NCI-H2227 treated with DMSO at 0.1 percent for 48 hours (cell line): ENCODE measurements around the gene HHAT.

Experiments used
- DNase-seq: peaks from one replicate; lab custom pipeline; 2025; lab: John Stamatoyannopoulos, UW

The HHAT gene

DNA sequence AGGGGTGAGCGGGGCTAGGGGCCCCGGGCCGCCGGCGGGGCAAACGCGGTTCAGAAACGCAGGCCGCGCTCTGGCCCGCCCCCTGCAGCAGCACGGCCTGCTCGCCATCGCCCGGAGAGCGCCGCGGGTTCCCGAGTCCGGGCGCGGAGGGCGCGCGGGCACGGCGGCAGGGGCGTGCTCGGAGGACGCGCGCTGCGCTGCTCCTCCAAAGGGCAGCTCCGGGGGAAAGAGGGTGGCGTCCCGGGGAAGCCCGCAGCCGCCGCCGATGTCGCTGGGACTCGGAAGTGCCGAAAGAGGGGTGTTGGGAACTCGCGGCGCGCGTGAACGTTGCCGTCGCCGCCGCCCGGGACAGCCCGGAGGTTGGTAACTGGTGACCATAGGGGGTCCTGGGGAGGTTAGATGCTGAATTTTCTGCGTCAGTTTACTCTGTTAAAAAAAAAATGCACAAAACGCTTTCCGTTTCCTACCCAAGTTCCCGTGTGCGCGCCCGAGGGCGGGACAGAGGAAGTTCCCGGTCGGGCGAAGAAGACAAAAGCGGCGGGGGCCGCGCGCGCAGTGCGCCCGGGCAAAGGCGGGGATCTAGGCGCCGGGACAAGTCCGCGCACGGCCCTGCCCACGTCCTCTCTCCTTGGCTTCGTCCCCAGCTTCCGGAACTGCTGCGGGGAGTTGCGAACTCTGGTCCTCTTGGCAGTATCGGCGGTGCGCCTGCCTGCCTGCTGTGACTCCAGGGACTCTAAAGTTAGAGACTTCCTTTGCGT, at the start of gene HHAT:
Gene HHAT, plus strand, starts transcription at position 157 of the 758 bp plus-strand sequence. CDS start 20,074 bp downstream, outside the sequence.
- peak; percentile 82 for DNase-seq

DNA sequence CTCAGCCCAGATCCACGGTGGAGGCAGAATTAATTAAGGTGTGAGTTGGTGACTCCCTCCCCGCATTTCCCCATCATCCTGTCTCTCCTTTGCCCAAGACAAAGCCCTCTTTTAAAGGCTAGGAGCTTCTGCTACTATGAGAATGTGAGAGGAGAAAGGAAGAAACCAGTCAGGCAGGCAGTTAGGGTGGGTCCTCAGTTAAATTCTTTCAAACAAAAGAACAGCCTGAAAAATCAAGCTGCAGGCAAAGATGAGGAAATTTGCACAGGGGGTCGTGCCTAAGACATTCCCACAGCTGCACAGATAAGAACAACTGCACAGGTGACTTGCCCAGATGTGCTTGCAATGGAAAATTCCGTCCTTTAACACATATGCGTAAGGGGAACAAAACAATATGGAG, 48.5 kb upstream of the HHAT start:
- no peak for DNase-seq

DNA sequence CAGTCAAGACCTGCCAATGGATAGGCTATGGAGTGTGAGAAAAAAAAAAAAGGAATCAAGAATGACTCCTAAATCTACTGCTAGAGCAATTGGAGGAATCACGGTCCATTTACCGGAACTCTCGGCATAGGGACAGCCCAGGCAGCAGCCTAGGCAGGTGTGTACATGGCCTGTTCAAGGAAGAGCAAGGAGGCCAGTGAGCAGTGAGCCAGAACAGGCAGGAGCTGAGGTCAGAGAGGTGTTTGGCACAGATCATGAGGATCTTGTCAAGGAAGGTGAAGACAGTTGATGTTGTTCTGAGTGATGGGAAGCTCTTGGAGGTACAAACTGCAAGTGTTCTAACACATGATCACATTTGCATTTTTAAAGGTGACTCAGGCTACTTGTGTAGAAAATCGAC, 40.6 kb upstream of the HHAT start:
- no peak for DNase-seq

DNA sequence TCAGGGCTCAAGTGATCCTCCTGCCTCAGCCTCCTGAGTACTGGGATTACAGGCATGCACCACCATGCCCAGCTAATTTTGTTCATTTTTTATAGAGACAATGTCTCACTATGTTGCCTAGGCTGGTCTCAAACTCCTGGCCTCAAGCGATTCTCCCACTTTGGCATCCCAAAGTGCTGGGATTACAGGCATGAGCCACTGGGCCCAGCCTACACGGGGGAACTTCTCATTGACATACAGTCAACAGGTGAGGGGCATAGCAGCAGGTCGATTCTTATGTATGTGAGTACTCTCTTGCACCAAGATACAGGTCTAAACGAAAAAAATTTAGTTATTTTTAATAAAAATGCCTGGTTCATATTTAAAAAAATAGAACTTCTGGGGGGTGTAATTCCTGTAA, 39.5 kb upstream of the HHAT start:
- DNase-seq = no peak

DNA sequence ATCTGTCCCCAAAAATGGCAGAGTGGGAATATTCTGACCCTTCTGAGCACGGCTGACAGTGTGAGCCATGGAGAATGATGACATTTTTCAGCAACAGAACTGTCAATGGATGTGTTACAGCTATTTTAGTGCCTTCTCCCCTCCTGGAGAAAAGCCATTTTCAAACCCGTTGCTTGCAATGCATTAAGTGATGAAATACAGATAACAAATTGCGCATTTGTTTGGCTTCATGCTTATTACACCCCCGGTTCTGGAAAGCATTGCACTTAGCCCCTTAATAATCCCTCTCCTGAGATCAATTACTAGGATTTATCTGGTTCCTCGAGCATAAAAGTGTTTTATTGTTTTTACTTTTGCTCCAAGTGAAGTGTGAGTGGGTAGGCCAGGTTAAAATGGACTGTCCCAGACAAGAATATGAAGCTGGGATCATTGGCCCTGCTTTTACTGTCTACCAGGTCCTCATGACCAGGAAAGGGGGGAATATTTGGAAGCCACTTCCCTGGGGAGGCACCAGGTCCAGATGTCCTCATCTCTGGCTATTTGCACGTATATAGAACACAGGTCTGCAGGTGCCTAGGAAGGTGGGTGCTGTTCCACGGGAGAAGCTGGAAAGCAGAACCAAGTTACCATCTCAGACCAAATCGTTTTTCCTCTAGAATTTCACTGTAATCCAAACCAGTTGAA, 37.5 kb upstream of the HHAT start:
- DNase-seq = no peak

DNA sequence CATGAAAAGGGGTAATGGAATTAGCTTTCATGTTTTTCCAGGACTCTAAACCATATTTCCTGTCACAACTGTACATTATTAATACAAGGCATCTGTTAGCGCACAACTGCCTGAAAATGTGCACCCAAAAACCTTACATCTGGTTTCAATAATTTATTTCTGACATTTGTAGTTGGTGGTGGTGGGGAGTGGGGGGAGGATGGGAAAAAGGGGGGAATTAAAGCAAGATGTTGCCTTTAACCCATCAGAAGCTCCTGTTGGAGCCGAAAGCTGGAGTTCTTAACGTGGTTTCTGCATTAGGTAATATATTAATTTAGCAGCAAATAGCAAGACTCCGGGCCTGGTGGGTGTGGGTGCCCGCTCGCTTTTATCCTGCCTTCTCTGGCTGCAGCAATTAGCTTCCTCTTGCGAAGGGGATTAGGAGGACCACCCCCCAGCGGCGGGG, 36.9 kb upstream of the HHAT start:
- DNase-seq = peak; percentile 22

DNA sequence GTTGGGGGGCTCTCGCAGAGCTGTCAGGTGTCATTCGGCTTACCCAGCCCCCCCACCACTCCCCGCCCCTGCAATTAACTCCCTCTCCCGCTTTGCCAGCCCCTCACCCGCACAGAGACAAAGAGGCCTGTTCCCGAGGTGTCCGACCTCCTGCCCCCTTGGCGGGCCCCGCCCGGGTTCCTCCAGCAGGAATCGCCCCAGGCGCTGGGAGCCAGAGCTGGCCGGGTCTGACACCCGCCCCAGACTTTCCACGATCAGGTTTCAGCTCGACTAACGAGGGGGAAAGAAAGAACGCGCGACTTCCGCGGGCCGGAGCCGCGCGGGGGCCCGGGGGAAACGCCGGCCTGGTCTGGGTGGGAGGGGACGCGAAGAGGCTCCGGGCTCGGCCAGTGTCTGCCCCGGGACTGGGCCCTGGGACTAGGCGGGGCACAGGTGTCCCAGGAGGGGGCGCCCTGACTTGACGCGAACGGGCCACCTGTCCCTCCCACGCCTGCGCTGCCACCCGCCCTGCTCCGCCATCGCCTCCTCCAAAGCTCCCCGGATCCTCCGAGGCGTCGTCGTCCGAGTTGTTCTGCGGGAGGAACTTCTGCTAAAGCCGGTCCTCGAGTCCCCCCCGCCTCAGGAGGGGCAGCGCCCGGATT, 36.4 kb upstream of the HHAT start:
- peak; percentile 34 for DNase-seq

DNA sequence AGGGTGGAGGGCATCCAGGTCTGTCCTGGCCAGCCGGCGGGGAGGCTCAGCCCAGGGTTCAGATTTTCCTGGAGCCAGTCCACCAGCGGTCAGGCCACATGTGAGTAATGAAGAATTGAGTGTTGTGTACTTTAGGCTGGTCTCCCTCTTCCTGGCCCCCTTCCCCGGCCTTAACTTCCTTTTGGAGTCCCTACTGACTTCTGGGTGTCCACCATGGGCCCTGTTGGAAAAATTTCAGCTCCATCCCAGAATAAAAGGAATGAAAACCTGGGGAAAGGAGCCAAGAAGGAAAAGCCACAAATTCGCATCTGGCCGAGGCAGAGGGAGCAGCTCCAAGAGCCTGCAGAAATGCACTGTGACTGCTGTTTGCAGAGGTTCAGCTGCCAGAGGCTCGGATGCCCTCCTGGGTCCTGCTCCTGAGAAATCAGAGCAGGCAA, 35.5 kb upstream of the HHAT start:
- DNase-seq = no peak

DNA sequence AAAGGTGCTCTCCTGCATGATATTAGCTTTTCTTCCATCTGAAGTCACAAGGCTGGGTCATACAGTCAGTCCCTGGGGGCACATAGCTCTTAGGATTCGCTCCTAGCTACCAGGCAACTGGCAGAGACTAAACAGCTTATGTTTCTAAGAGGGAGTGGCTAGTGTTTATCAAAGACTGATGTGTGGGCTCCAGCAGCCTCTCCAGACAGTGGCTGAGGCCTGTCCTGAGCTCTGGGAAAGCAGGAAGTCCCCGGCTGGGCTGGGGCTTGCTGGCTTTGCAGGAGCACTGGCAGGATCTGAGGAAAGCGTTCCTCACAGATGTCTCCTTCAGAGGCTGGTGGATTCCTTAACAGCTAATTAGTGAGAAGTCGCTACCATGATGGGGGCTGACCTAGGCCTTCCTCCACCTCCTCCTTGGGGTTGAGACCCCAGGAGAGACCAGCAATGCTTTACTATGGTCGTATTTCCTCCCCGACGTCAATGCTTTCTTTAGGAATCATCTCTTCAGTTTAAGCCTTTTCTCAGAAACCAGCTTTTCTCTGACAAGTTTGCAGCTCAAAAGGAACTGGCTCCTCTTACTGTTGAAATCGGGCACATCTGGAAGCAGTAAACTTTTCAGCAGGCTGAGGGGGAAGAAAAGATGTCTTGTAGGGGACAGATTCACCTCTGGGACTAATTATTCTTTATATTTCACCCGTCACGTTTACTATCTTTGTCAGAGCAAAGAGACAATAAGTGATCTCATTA, 33.5 kb upstream of the HHAT start:
- peak; percentile 50 for DNase-seq

DNA sequence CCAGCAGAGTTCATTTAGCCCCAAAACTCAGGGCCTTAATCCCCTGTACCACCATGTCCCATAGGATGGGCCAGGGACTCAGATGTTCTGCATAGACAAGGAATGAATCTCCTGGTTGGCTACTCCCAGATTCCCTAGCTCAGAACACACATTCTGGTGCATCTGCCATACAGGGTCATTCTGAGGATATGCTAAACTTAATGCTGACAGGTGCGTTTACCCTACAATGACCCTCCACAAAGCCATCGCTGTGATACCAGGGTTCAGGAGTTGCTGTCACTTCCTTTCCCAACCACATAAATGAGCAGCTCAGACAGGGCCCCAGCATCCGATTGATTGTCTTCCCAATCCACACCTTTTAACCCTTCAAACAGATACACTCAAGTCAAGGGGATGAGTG, 32.0 kb upstream of the HHAT start:
- DNase-seq = no peak

DNA sequence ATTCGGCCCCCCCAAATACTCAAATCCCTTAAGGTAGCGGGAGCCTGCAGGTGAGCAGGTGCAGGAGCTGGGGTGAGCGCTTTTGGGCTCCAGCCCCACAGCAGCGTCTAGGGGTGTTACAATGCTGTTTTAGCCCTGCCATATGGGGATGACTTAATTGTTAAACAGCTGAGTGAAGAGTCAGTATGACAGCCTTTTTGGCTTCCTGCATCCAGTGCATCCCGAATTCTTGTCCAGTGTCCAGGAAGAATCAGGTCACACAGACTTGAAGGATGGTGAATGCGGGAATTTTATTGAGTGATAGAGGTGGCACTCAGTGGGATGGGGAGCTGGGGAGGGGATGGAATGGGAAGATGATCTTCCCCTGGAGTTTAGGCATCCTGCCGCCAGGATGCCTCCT, 30.4 kb upstream of the HHAT start:
- DNase-seq = no peak

DNA sequence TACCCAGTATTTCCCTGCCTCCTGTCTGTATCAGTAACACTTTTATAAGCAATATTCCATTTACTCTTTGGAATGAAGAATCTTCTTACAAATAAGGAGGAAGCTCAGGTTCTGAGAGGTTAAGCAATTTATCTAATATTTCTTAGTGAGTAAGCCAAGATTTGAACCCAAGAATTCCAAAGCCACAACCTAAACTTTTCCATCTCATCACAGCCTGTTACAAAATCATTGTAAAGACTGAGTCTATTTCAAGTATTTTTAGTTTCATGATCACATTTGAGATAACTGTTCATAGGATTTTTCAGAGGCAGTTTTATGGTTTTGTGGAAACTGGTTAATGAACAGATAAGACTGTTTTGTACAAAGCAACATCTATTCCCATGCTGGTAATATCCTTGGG, 29.8 kb upstream of the HHAT start:
- no peak for DNase-seq

DNA sequence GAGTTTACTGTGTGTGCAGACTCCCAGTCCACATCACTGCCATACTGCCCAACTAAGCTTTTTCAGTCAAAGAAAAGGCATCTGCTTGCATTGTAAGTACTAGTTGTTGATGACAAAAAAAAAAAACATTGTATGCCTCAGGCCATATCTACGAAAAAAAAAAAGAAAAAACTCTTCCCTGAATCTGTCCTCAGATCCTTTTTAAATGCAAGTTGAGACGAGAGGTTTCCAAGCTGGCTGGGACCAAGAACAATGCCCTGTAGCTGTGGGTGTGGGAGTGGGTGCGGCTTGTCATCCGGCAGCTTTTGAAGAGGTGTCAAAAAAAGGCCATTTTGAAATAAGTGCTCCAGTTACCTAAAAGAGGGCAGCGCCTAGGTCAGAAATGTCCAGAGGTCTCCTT, 29.2 kb upstream of the HHAT start:
- no peak for DNase-seq

DNA sequence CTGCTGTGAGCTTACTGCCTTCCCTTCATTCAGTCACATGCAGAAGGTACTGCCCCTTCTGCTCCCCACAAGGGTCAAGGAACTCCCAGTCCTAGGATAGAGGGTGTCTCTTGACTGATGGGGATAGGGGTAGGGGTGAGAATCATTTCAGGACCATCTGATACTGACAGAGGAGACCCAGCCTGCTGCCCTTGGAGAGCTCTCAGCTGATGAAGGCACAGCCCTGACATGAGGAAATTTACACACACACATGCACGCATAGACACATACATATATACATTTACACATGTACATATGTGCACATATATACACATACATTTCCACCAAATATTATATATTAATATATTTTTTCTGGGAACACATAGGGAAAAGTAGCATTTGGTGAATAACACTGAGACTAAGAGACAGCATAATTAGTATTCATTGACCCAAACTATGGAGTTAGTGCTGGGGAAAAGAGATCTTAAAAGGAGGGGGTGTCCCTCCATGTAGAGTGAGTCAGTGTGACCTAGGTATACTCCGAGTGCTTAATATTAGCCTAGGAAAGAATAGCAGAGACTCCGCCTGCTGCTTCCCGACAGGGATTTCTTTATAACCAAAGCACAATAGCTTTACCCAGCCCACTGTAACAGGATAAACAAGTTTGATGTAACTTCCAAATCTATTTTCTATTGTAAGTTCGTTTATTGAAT, 27.6 kb upstream of the HHAT start:
- no peak for DNase-seq

DNA sequence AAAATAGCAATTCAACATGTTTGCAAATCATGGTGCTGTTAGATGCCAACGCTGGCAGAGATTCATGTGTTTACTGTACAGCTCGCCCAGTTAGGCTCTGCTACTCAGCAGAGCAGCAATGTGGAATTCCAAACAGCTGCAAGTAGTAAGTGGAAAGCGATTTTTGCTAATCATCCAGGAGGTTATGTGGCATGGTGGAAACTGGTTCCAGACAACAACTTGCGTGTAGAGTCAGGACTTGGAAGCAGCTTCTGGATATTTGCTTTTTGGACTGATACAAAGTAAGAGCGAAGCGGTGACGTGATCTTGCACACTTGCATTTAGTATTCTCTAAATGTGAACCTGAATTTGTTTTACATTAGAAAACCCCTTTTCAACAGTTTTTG, 27.1 kb upstream of the HHAT start:
- DNase-seq = no peak

DNA sequence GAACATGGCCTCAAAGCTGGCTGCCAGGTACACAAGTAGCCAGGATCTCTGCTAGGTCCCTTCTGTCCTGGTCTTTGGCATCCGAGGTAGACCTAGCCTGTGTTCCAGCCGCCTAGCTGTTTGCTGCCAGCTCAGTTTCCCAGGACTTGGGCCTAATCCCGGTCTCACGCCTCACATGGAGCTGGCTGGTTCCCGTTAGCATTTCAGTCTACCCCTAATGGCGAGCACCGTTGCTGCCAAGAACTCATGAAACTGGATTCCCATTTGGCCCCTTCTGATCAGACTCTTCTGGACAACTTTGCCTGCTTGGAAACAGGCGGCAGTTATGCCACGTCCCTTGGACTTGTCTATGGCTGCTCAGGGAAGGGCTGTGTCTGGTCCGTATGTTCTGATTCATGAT, 26.2 kb upstream of the HHAT start:
- no peak for DNase-seq

DNA sequence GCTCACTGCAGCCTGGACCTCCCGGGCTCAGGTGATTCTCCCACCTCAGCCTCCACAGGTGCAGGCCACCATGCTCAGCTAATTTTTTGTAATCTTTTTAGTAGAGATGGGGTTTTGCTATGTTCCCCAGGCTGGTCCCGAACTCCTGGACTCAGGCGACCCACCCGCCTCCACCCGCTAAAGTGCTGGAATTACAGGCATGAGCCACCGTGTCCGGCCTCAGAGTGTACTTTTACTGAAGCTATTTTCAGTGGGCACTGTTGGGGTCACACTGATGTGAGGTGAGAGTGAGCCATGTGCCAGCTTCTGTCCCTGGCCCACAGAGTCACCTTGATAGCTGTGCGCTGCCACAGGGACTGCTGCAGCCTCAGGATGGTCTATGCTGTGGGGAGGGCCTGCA, 25.3 kb upstream of the HHAT start:
- no peak for DNase-seq

DNA sequence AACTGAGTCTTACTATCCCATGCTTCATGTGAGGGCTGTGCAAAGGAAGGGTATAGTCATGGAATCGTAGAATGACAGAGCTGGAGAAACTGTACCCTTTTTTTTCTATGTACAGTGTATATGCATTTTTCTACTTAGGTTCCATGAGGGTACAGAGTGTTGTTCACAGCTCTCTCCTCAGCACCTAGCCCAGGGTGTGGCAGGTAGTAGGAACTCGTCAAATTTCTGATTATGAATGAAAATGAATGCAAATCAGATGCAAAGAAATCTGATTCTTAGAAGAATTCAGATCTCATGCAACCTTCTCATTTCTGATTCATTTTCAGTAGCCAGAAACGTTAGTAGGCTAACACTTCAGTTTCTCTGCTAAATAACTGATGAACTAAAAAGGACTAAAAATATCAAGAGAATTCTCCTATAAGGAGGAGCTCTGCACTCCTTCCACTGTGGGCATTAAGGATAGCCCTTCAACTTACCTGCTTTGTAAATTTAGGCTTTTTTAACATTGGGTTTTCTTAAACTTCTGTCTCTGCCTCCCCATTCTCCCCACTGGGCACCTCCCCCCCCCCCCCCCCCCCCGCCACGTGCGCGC, 18.0 kb upstream of the HHAT start:
- no peak for DNase-seq

DNA sequence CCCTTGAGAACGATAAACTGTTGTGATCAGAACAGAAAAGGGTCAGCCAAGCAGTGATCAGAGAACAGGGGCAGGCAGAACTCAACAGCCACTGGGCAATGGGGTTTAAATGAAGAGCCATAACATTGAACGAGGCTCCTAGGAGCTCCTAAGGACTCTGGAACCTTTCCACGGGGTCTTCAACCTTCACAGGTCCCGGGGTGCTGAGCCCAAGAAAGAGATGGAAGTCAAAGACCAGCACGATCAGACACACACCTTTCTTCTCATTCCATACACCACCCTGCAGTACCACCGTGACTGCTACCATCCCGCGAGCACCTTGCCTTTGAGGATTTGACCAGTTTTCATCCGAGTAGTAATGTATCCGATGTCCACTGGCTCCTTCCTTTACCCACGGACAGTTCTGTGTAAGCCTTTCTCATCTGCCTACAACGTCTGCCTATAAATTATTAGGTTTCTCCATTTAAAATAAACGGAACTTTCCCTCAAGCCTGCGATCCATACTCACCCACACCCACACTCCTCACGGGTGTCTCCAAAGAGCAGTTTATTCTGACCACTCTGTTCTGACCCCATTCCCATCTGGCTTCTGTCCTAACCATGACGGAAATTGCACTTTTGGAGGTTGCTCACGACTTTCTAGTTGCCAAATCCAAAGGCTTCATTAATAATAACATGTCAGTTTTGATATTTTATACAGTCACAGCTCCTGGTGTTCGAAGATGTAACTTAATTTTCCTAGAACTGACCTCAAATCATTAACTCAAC, 16.8 kb upstream of the HHAT start:
- no peak for DNase-seq

DNA sequence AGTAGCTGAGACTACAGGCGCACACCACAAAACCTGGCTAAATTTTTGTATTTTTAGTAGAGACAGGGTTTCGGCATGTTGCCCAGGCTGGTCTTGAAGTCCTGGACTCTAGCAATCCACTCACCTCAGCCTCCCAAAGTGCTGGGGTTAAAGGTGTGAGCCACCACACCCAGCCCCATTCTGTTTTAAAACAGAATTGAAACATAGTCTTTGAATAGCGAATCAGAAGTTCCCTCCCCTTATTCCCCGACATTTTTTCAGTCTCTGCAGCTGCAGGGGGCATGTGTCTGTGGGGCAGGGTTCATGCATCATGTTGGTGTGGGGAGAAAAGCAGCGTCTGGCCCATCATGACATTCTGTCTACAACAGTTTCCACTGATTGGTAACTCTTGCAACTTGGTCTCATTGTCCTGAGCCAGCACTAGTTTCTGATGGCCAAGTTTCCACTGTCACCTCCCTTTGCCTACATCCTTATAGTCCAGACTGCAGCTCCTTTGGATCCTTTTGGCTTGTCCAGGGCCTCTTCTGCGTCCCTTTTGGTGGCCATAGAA, 15.6 kb upstream of the HHAT start:
- DNase-seq = no peak
